Astrocyte of the spinal cord (primary cell): ENCODE results near the gene ARHGAP42.

Source experiments
- DNase-seq: peaks from one replicate; pipeline ENCODE4 v3.0.0; 2011; ENCODE audit warnings: low read depth, low spot score
- H3K4me3 ChIP-seq: 2 replicates; pipeline ENCODE4 v1.5.1; 2011; ENCODE audit warnings: low read depth, mild to moderate bottlenecking, low read length, moderate library complexity
- CTCF ChIP-seq: IDR thresholded peaks from 2 replicates; pipeline ENCODE4 v1.5.1; 2012; ENCODE audit warnings: low read depth, mild to moderate bottlenecking, low read length, inconsistent platforms
- in situ Hi-C: cut with HindIII; loops from 2 replicates; pipeline ENCODE4 v1.10.0; 2017; ENCODE audit warnings: low sequenced_read_pairs

Gene ARHGAP42

GRCh38 chr11:100684101-100685065, 2.7 kb upstream of the ARHGAP42 start:
- no peak overlapping the region for H3K4me3 ChIP-seq
- no peak for TF ChIP-seq CTCF
- in situ Hi-C loops: no loop called here
- DNase-seq: peak; percentile 43

- in situ Hi-C loops: no loop called here
- peak overlapping the region; percentile 66 for H3K4me3 ChIP-seq
- no peak for TF ChIP-seq CTCF
- no peak for DNase-seq
Measured at GRCh38 chr11:100686476-100687053, 523 bp upstream of the ARHGAP42 start.

- peak overlapping the region; percentile 66 for H3K4me3 ChIP-seq
- peak; percentile 76 for TF ChIP-seq CTCF
- DNase-seq: peak; percentile 87
- in situ Hi-C loops: no loop called here
Measured at GRCh38 chr11:100687630-100688395, 725 bp downstream of the ARHGAP42 start.

- H3K4me3 ChIP-seq: peak overlapping the region; percentile 66
- in situ Hi-C loops: no loop called here
Measured at GRCh38 chr11:100689141-100689540, 2.1 kb downstream of the ARHGAP42 start.

GRCh38 chr11:100691896-100692653, 5.0 kb downstream of the ARHGAP42 start:
- H3K4me3 ChIP-seq: no peak overlapping the region
- DNase-seq: no peak
- in situ Hi-C loops: no loop called here
- no peak for TF ChIP-seq CTCF

More at GRCh38 chr11:100689141-100689540, 2.1 kb downstream of the ARHGAP42 start:
- TF ChIP-seq CTCF: no peak
- DNase-seq: no peak

- H3K4me3 ChIP-seq: no peak overlapping the region
- no peak for DNase-seq
- TF ChIP-seq CTCF: no peak
- in situ Hi-C loops: no loop called here
Measured at GRCh38 chr11:100695911-100696310, 8.8 kb downstream of the ARHGAP42 start.
